K562 (cell line): Measurements from ENCODE around the gene SEC31A. TPM values are rescaled to one million over a fixed set of nuclear protein-coding genes. Genes with fewer than 3 reads are reported as not detected.

Experiments
- ATAC-seq: fragments of 200-7000 bp; cut with Tn5 transposase; 3 replicates; pipeline ENCODE4 v1.9.1; 2020; ENCODE audit warnings: moderate library complexity
- BruUV-seq: library from RNA; stranded (reverse); fragments of 400-500 nt; replicated peaks from 2 replicates; lab custom pipeline; 2021; lab: Mats Ljungman, UMichigan
- CTCF ChIA-PET: fragments of 300-600 bp; formaldehyde crosslinking; extraction: SDS; loops from one replicate; lab custom pipeline; 2021; ENCODE audit warnings: low intra/inter-chr PET ratio; lab: Yijun Ruan, JAX
- POLR2A ChIA-PET: fragments of 300-600, 350-650 bp; sonication (Branson Sonifier 250); formaldehyde crosslinking; extraction: SDS; loops from one replicate; lab custom pipeline; 2021; ENCODE audit warnings: antibody characterized with exemption, inconsistent platforms; lab: Yijun Ruan, JAX
- DNase-seq, 4 experiments: peaks; one replicate each; pipeline versions ENCODE4 v3.0.0 to v3.0.0-alpha.2; 2011 to 2018; ENCODE audit warnings: low spot score in 3 of 4, mixed read lengths in 3 of 4; ENCODE audit errors: extremely low read depth in 1 of 4
- FAIRE-seq: peaks from 2 replicates; lab custom pipeline; 2011; peaks lifted over from hg19 to GRCh38; lab: Jason Lieb, UNC
- H2AFZ ChIP-seq: 2 replicates; pipeline ENCODE4 v1.6.0; 2011; ENCODE audit warnings: low read depth, low read length, control low read depth, inconsistent platforms
- H3K27ac ChIP-seq: fragments of 200-600 bp; 3 replicates; pipeline ENCODE4 v1.8.0; 2011; ENCODE audit warnings: low read depth, mild to moderate bottlenecking, control low read depth, inconsistent platforms, low read length, moderate library complexity, mixed read lengths; ENCODE audit errors: extremely low read depth
- H3K27me3 ChIP-seq, 2 experiments: fragments of 300-600 bp in 1 of 2; 2 replicates in 1 of 2; 3 replicates in 1 of 2; pipeline versions ENCODE4 v1.6.0 to v1.8.0; 2011; ENCODE audit warnings: inconsistent platforms in 2 of 2, low read length in 2 of 2, mild to moderate bottlenecking in 1 of 2, mixed read lengths in 1 of 2, moderate library complexity in 1 of 2; ENCODE audit not compliant: control insufficient read depth in 2 of 2, insufficient read depth in 2 of 2
- H3K36me3 ChIP-seq: fragments of 300-600 bp; 3 replicates; pipeline ENCODE4 v1.8.0; 2011; ENCODE audit warnings: mild to moderate bottlenecking, low read length, inconsistent platforms; ENCODE audit not compliant: control insufficient read depth, insufficient read depth
- H3K4me1 ChIP-seq, 2 experiments: fragments of 200-600 bp in 1 of 2; replicated peaks in 1 of 2; 2 replicates in 1 of 2; 3 replicates in 1 of 2; pipeline versions ENCODE4 v1.5.1 to v1.8.0; 2011; ENCODE audit warnings: inconsistent platforms in 2 of 2, low read length in 2 of 2, mild to moderate bottlenecking in 1 of 2, mixed read lengths in 1 of 2, moderate library complexity in 1 of 2; ENCODE audit not compliant: control insufficient read depth in 2 of 2, insufficient read depth in 2 of 2
- H3K4me2 ChIP-seq: 2 replicates; pipeline ENCODE4 v1.6.1; 2011; ENCODE audit warnings: low read length, control low read depth, inconsistent platforms, mixed read lengths; ENCODE audit not compliant: insufficient read depth
- H3K4me3 ChIP-seq: fragments of 200-600 bp; sonication (generic), shearing (Covaris generic); 2 replicates; pipeline ENCODE4 v1.5.1; 2016; ENCODE audit warnings: control low read depth, inconsistent platforms
- H3K79me2 ChIP-seq: fragments of 200-600 bp; 3 replicates; pipeline ENCODE4 v1.8.0; 2011; ENCODE audit warnings: low read length, inconsistent platforms; ENCODE audit not compliant: control insufficient read depth, insufficient read depth
- H3K9ac ChIP-seq, 2 experiments: 2 replicates each; pipeline versions ENCODE4 v1.6.0 to v1.6.1; 2011; ENCODE audit warnings: low read depth in 2 of 2, low read length in 2 of 2, control low read depth in 1 of 2, inconsistent platforms in 1 of 2, mild to moderate bottlenecking in 1 of 2, mixed read lengths in 1 of 2; ENCODE audit not compliant: insufficient read depth in 1 of 2
- H3K9me1 ChIP-seq: one replicate; pipeline ENCODE4 v1.6.0; 2011; ENCODE audit warnings: inconsistent platforms, mild to moderate bottlenecking, low read length, moderate library complexity; ENCODE audit not compliant: control insufficient read depth, insufficient read depth
- H3K9me3 ChIP-seq: replicated peaks from 2 replicates; pipeline ENCODE4 v1.5.1; 2011; ENCODE audit warnings: low read depth, low read length, inconsistent platforms; ENCODE audit not compliant: control insufficient read depth, insufficient read depth
- H4K20me1 ChIP-seq: replicated peaks from 2 replicates; pipeline ENCODE4 v1.6.1; 2011; ENCODE audit warnings: low read length, inconsistent platforms, mixed read lengths; ENCODE audit not compliant: control insufficient read depth, insufficient read depth
- JUN ChIP-seq, 2 experiments: sonication (generic) in 1 of 2; formaldehyde crosslinking in 1 of 2; IDR thresholded peaks; 2 replicates each; pipeline versions ENCODE4 v1.6.1 to v1.8.0; 2012 to 2022; ENCODE audit warnings: borderline replicate concordance in 2 of 2, mild to moderate bottlenecking in 2 of 2, improper control_type of control experiment in 1 of 2, low read depth in 1 of 2, low read length in 1 of 2, missing genetic modification reagents in 1 of 2
- MYBL2 ChIP-seq, 2 experiments: fragments of 450-650 bp in 1 of 2; sonication (generic) in 1 of 2; formaldehyde crosslinking in 1 of 2; IDR thresholded peaks; 2 replicates each; pipeline versions ENCODE4 v1.6.1 to v1.8.1; 2017 to 2022; ENCODE audit warnings: borderline replicate concordance in 1 of 2, inconsistent platforms in 1 of 2, low read depth in 1 of 2, mild to moderate bottlenecking in 1 of 2, missing genetic modification reagents in 1 of 2, moderate library complexity in 1 of 2
- NCOA4 ChIP-seq: fragments of 450-650 bp; IDR thresholded peaks from 2 replicates; pipeline ENCODE4 v1.6.1; 2018; ENCODE audit warnings: mild to moderate bottlenecking; ENCODE audit not compliant: partially characterized antibody
- TEAD1 ChIP-seq, 2 experiments: fragments of 450-650 bp in 1 of 2; sonication (generic) in 1 of 2; formaldehyde crosslinking; IDR thresholded peaks; 2 replicates each; pipeline versions ENCODE4 v1.4.0 to v1.8.0; 2020 to 2022; ENCODE audit warnings: mild to moderate bottlenecking in 2 of 2, missing genetic modification reagents in 1 of 2
- TOE1 ChIP-seq, 2 experiments: fragments of 450-650 bp in 1 of 2; sonication (generic) in 1 of 2; formaldehyde crosslinking in 1 of 2; IDR thresholded peaks; 2 replicates each; pipeline versions ENCODE4 v1.7.1 to v1.8.0; 2016 to 2022; ENCODE audit warnings: borderline replicate concordance in 2 of 2, mild to moderate bottlenecking in 2 of 2, antibody characterized with exemption in 1 of 2, inconsistent platforms in 1 of 2, low read depth in 1 of 2, missing genetic modification reagents in 1 of 2, moderate library complexity in 1 of 2
- ZNF668 ChIP-seq: fragments of 250-450 bp; sonication (Bioruptor Pico); IDR thresholded peaks from 2 replicates; pipeline ENCODE4 v1.8.0; 2022; ENCODE audit warnings: mild to moderate bottlenecking, inconsistent platforms
- ZNF695 ChIP-seq: fragments of 450-650 bp; formaldehyde crosslinking; IDR thresholded peaks from 2 replicates; pipeline ENCODE4 v1.4.0; 2020; ENCODE audit warnings: mild to moderate bottlenecking, moderate library complexity
- WGBS: fragments of 100-300 bp; shearing (Covaris generic); methylation state at CpG from one replicate; pipeline ENCODE4 v1.1.6; 2016; ENCODE audit warnings: low coverage, mixed read lengths; ENCODE audit not compliant: insufficient coverage; ENCODE audit errors: missing lambda C conversion rate; 5-methylcytosine and 5-hydroxymethylcytosine counted together
- in situ Hi-C: fragments of 300-500 bp; cut with MboI; formaldehyde crosslinking; loops from 4 replicates; pipeline ENCODE4 v1.15.0; 2018; ENCODE audit warnings: inconsistent platforms, mixed read lengths
- intact Hi-C: fragments of 100-400 bp; cut with micrococcal nuclease; formaldehyde crosslinking; loops from 2 replicates; pipeline ENCODE4 v1.14.2; 2022
- polyA plus RNA-seq, 8 experiments: library from polyadenylated mRNA; depleted of rRNA in 4 of 8; stranded (reverse) in 5 of 8; unstranded in 3 of 8; fragments of >200 nt; fragmentation: Nextera tagmentation in 2 of 8; fragmentation: Illumina TruSeq in 1 of 8; extraction: Ambion mirVana in 2 of 8; extraction: Trizol in 1 of 8; gene quantifications; 2 replicates each; pipeline versions ENCODE4 v1.2.1 to v1.2.3, GENCODE V29; 2011 to 2014; ENCODE audit warnings: inconsistent platforms in 1 of 8, missing spikeins in 1 of 8
- total RNA-seq, 7 experiments: library from RNA; depleted of rRNA in 6 of 7; stranded (reverse); fragments of >200 nt in 6 of 7; fragmentation: Illumina TruSeq in 2 of 7; extraction: Trizol in 2 of 7; gene quantifications; 2 replicates each; pipeline versions ENCODE4 v1.2.1 to v1.2.3, GENCODE V29; 2011 to 2021; ENCODE audit warnings: low replicate concordance in 1 of 7
- TF ChIP-seq, protein P1 (sequence below): fragments of 250-450 bp; sonication (Bioruptor Pico); IDR thresholded peaks from 2 replicates; pipeline ENCODE4 v1.8.0; 2021; ENCODE audit warnings: moderate library complexity, mild to moderate bottlenecking, inconsistent platforms
- TF ChIP-seq, protein P2 (sequence below), 2 experiments: fragments of 450-650 bp; IDR thresholded peaks; 2 replicates each; pipeline ENCODE4 v1.6.1; 2016; ENCODE audit warnings: mild to moderate bottlenecking in 2 of 2, borderline replicate concordance in 1 of 2, low read depth in 1 of 2, moderate library complexity in 1 of 2

Gene SEC31A
- total and polyA plus RNA-seq, 9 of the 15 experiments (the other 6 are each of a cell fraction or from before 2014, with no cell fraction given): 78.9 to 241 (median 173) TPM

DNA sequence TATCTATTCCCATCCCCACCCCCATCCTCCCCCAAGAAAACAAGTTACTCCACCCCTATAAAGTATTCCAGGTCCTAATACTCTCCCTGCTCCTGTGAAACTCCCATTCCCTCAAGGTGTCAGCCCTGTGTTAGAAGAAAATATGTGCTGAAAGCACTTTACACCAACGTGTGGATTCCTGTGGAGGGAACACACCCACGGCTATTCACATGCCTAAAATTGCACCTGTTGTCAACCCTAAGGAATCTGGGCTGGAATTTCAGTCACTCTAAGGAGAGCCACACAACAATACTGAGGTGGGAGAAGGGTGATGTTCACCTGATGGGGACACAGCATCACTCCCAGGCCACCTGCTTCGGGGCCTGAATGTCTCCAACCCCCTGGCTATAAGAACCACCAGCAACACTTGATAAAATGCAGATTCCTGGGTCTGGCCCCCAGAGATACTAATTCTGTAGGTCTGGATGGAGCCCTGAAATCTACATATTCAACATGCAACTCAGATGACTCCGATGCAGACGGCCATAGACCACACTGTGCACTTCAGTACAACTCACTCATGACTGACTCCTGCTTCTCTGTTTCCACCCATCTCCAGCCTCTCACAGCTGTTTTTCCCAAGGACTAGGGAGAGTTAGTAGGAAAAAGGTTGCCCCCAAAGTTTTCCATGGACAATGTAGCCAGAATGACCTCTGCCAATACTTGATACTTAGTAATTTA, 108.2 kb downstream of the SEC31A start (continued):
- TF ChIP-seq ZNF668 (no peak), MYBL2 (IDR thresholded peaks at IDR 0.05; ENCODE audit: low read depth) (no peak), MYBL2 (CRISPR knock-in tag; IDR thresholded peaks at IDR 0.05; ENCODE audit: borderline replicate concordance) (no peak), JUN (IDR thresholded peaks at IDR 0.05; ENCODE audit: borderline replicate concordance, low read depth, low read length) (no peak), JUN (CRISPR knock-in tag; IDR thresholded peaks at IDR 0.05; ENCODE audit: borderline replicate concordance) (no peak), NCOA4 (no peak)
- TF ChIP-seq, protein P1, sequence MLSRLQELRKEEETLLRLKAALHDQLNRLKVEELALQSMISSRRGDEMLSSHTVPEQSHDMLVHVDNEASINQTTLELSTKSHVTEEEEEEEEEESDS (CRISPR knock-in tag): no peak

DNA sequence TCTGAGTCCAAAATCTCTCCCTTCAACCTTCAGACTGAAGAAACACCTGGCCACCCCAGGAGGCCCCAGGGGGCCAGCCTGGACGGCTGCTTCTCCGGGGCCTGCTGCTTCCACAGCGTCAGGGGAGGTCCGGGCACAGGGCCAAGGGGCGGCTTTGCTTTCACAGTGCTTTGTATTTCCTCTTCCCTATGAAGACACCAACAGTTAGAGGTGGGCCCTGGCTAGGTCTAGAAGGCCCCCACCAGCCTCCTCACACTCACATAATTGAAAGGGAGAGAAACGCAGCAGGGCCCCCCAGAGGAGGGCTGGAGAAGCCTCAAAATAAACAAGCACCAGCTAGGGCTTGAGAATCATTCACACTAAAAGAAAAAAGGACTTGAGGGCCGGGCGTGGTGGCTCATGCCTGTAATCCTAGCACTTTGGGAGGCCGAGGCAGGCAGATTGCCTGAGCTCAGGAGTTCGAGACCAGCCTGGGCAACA, 110.2 kb downstream of the SEC31A start:
- CTCF ChIA-PET: no interaction called here
- POLR2A ChIA-PET: no interaction called here
- FAIRE-seq: no peak
- H2AFZ ChIP-seq: no peak overlapping the region
- H3K9me1 ChIP-seq: no peaks in the 10 kb centered on the region
- no peak overlapping the region for H3K9ac ChIP-seq
- in situ Hi-C loops (no loop called here), intact Hi-C loops (no loop called here)
- 6% methylated on average over 10 of the region's 10 CpGs for WGBS
- H3K9me3 ChIP-seq: no peaks in the 10 kb centered on the region
- peak in 1 of 4 experiments; percentile 45 for DNase-seq
- no TSS peak for BruUV-seq
- peaks cover 0 to 3% of the 10 kb centered on the region in 2 experiments; a peak in 2 of 5 replicates for H3K4me1 ChIP-seq
- no peak overlapping the region for H3K4me2 ChIP-seq
- no peak overlapping the region for H3K4me3 ChIP-seq
- peaks cover 5% of the 10 kb centered on the region; the same call in 1 of the 2 replicates for H4K20me1 ChIP-seq
- H3K79me2 ChIP-seq: no peaks in the 10 kb centered on the region
- no peak overlapping the region for H3K27ac ChIP-seq
- H3K27me3 ChIP-seq: peaks cover 19 to 22% of the 10 kb centered on the region in 2 experiments; a peak in 4 of 5 replicates
- ATAC-seq: peak; percentile 82
- no peaks in the 10 kb centered on the region for H3K36me3 ChIP-seq
- TF ChIP-seq TOE1 (IDR thresholded peaks at IDR 0.05; ENCODE audit: borderline replicate concordance): no peak
- TF ChIP-seq TOE1 (CRISPR knock-in tag; IDR thresholded peaks at IDR 0.05; ENCODE audit: borderline replicate concordance, low read depth): no peak
- TF ChIP-seq, protein P2, sequence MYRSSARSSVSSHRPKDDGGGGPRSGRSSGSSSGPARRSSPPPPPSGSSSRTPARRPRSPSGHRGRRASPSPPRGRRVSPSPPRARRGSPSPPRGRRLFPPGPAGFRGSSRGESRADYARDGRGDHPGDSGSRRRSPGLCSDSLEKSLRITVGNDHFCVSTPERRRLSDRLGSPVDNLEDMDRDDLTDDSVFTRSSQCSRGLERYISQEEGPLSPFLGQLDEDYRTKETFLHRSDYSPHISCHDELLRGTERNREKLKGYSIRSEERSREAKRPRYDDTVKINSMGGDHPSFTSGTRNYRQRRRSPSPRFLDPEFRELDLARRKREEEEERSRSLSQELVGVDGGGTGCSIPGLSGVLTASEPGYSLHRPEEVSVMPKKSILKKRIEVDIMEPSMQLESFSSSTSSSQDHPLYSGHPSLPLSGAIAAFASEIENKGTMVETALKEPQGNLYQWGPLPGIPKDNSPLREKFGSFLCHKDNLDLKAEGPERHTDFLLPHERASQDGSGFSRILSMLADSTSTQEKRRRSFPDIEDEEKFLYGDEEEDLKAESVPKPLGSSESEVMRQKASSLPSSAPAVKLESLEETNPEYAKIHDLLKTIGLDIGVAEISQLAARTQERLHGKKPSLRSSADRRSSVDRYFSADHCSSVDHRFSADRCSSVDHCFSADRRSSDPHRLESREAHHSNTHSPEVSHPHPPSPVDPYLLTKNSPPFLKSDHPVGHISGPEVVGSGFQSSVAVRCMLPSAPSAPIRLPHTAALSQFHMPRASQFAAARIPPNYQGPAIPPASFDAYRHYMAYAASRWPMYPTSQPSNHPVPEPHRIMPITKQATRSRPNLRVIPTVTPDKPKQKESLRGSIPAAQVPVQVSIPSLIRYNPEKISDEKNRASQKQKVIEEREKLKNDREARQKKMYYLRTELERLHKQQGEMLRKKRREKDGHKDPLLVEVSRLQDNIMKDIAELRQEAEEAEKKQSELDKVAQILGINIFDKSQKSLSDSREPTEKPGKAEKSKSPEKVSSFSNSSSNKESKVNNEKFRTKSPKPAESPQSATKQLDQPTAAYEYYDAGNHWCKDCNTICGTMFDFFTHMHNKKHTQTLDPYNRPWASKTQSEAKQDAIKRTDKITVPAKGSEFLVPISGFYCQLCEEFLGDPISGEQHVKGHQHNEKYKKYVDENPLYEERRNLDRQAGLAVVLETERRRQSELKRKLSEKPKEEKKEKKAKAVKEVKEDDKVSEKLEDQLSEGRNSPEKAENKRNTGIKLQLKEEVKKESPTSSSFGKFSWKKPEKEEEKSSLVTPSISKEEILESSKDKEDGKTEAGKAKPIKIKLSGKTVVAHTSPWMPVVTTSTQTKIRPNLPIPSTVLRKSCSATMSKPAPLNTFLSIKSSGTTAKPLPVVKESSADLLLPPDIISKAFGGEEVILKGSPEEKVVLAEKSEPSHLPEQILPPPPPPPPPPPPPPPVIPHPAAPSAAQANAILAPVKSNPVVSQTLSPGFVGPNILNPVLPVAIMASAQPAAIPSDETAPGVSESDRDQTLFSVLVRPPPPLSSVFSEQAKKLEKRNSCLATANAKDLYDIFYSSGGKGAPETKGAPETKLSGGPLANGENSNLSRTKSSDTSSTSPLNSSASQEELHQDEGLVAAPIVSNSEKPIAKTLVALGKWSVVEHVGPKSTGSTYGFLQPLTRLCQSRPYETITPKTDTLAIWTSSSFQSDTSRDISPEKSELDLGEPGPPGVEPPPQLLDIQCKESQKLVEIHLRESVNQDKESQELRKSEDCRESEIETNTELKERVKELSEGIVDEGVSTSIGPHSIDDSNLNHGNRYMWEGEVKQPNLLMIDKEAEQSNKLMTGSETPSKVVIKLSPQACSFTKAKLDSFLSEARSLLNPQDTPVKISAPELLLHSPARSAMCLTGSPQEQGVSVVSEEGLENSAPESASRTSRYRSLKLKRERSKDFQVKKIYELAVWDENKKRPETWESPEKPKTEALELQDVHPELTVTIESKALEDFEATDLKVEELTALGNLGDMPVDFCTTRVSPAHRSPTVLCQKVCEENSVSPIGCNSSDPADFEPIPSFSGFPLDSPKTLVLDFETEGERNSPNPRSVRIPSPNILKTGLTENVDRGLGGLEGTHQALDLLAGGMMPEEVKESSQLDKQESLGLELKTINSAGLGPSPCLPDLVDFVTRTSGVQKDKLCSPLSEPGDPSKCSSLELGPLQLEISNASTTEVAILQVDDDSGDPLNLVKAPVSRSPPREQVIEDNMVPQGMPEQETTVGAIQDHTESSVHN (IDR thresholded peaks at IDR 0.05; ENCODE audit: borderline replicate concordance in 1 of 2, low read depth in 1 of 2): no peak
- no peak for TF ChIP-seq ZNF695 (CRISPR knock-in tag)
- TF ChIP-seq TEAD1 (CRISPR knock-in tag; IDR thresholded peaks at IDR 0.05): no peak
